ENCODE measurements around the gene CDH23.

DNA sequence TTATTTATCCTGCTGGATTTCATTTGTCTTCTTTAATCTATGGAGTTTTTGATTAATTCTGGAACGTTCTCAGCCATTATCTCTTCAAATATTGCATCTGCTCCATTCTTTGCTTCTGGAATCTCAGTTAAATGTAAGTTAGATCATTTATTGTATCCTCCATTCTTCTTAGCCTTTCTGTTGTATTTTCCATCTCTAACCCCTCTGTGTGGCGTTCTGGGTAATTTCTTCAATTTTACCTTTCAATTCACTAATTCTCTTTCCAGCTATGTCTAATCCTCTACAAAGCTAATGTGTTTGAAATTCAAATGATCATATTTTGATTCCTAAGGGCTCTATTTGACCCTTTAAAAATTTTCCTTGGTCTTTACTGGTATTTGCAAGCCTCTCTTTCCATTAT is 92.4 kb downstream of the CDH23 start:
- TF ChIP-seq, protein P1, sequence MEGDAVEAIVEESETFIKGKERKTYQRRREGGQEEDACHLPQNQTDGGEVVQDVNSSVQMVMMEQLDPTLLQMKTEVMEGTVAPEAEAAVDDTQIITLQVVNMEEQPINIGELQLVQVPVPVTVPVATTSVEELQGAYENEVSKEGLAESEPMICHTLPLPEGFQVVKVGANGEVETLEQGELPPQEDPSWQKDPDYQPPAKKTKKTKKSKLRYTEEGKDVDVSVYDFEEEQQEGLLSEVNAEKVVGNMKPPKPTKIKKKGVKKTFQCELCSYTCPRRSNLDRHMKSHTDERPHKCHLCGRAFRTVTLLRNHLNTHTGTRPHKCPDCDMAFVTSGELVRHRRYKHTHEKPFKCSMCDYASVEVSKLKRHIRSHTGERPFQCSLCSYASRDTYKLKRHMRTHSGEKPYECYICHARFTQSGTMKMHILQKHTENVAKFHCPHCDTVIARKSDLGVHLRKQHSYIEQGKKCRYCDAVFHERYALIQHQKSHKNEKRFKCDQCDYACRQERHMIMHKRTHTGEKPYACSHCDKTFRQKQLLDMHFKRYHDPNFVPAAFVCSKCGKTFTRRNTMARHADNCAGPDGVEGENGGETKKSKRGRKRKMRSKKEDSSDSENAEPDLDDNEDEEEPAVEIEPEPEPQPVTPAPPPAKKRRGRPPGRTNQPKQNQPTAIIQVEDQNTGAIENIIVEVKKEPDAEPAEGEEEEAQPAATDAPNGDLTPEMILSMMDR (conservative IDR thresholded peaks at IDR 0.05 in 1 of 2, IDR thresholded peaks at IDR 0.05 in 1 of 2; ENCODE audit: low read depth in 1 of 2, low read length in 2 of 2): no peak
- TF ChIP-seq EZH2 (IDR thresholded peaks at IDR 0.05; ENCODE audit: low read length, missing control alignments): no peak

All from fibroblast of lung (primary cell).